Activated CD4-positive, alpha-beta T cell treated with anti-CD3 and anti-CD28 coated beads, Interleukin-2, amount 50 U/mL, for 16 hours (primary cell): ENCODE data around the gene SDC4.

ENCODE experiments used
- DNase-seq: peaks from one replicate; pipeline ENCODE4 v3.0.0-alpha.2; 2020

The SDC4 gene

GRCh38 chr20:45342855-45343531, 5.2 kb downstream of the SDC4 start:
- DNase-seq: no peak

GRCh38 chr20:45341939-45342854, 6.0 kb downstream of the SDC4 start:
- DNase-seq: no peak

- DNase-seq: no peak
These were observed 6.7 kb downstream of the SDC4 start for GRCh38 chr20:45341579-45341938.

GRCh38 chr20:45340951-45341350, 7.3 kb downstream of the SDC4 start:
- DNase-seq: no peak

GRCh38 chr20:45340236-45340847, 7.9 kb downstream of the SDC4 start:
- DNase-seq: no peak

- DNase-seq: no peak
These were observed 8.4 kb downstream of the SDC4 start for GRCh38 chr20:45339799-45340198.

- no peak for DNase-seq
These were observed 9.1 kb downstream of the SDC4 start for GRCh38 chr20:45339084-45339483.

- no peak for DNase-seq
These were observed 9.8 kb downstream of the SDC4 start for GRCh38 chr20:45338121-45339030.

- DNase-seq: no peak
These were observed 10.7 kb downstream of the SDC4 start for GRCh38 chr20:45337367-45338120.

- no peak for DNase-seq
These were observed 11.5 kb downstream of the SDC4 start for GRCh38 chr20:45336530-45337366.

GRCh38 chr20:45330476-45330875, 17.7 kb downstream of the SDC4 start:
- DNase-seq: no peak

GRCh38 chr20:45329497-45330319, 18.5 kb downstream of the SDC4 start:
- no peak for DNase-seq

- no peak for DNase-seq
These were observed 19.8 kb downstream of the SDC4 start for GRCh38 chr20:45328451-45328850.

- no peak for DNase-seq
These were observed 22.9 kb downstream of the SDC4 start for GRCh38 chr20:45325371-45325770.

GRCh38 chr20:45323731-45324130, 24.5 kb downstream of the SDC4 start:
- DNase-seq: no peak

- DNase-seq: peak; percentile 13
These were observed 25.3 kb downstream of the SDC4 start for GRCh38 chr20:45322952-45323383.

- DNase-seq: peak; percentile 60
These were observed 27.2 kb downstream of the SDC4 start for GRCh38 chr20:45320948-45321595.

GRCh38 chr20:45318948-45319347, 29.3 kb downstream of the SDC4 start:
- DNase-seq: no peak

GRCh38 chr20:45318386-45318939, 29.8 kb downstream of the SDC4 start:
- peak; percentile 24 for DNase-seq
